HepG2 (cell line): ENCODE measurements around the gene MIDN. TPM values are rescaled to one million over a fixed set of nuclear protein-coding genes. Genes with fewer than 3 reads are reported as not detected.
A peak's percentile ranks its signal among the peaks of the same experiment; 100 is the strongest.

ENCODE experiments used
- CAMTA2 ChIP-seq: sonication (generic); formaldehyde crosslinking; IDR thresholded peaks from 2 replicates; pipeline ENCODE4 v1.4.0; 2020; ENCODE audit warnings: mild to moderate bottlenecking, missing genetic modification reagents, borderline replicate concordance
- CC2D1A ChIP-seq: sonication (generic); formaldehyde crosslinking; IDR thresholded peaks from 2 replicates; pipeline ENCODE4 v1.8.1; 2023; ENCODE audit warnings: mild to moderate bottlenecking, missing genetic modification reagents
- FOXO1 ChIP-seq: sonication (generic); formaldehyde crosslinking; IDR thresholded peaks from 2 replicates; pipeline ENCODE4 v1.4.0; 2020; ENCODE audit warnings: missing genetic modification reagents
- HDAC6 ChIP-seq: fragments of 200-600 bp; sonication (generic); IDR thresholded peaks from 2 replicates; pipeline ENCODE4 v1.7.0; 2017; ENCODE audit warnings: mild to moderate bottlenecking, antibody characterized with exemption, low read length, low read depth
- IRX3 ChIP-seq: sonication (generic); formaldehyde crosslinking; IDR thresholded peaks from 2 replicates; pipeline ENCODE4 v1.8.1; 2023; ENCODE audit warnings: mild to moderate bottlenecking, low read depth, missing genetic modification reagents, borderline replicate concordance
- MEIS2 ChIP-seq: sonication (generic); formaldehyde crosslinking; IDR thresholded peaks from 2 replicates; pipeline ENCODE4 v1.9.0; 2021; ENCODE audit warnings: mild to moderate bottlenecking, missing genetic modification reagents
- NCOA2 ChIP-seq: sonication (generic); formaldehyde crosslinking; IDR thresholded peaks from 2 replicates; pipeline ENCODE4 v1.8.0; 2022; ENCODE audit warnings: inconsistent platforms
- NFKB2 ChIP-seq: sonication (generic); formaldehyde crosslinking; IDR thresholded peaks from 2 replicates; pipeline ENCODE4 v1.4.0; 2020; ENCODE audit warnings: missing genetic modification reagents, borderline replicate concordance
- STAT5B ChIP-seq: sonication (generic); formaldehyde crosslinking; IDR thresholded peaks from 2 replicates; pipeline ENCODE4 v1.4.0; 2020; ENCODE audit warnings: missing genetic modification reagents
- YEATS4 ChIP-seq: sonication (generic); formaldehyde crosslinking; IDR thresholded peaks from 2 replicates; pipeline ENCODE4 v1.4.0; 2020; ENCODE audit warnings: missing genetic modification reagents, borderline replicate concordance
- ZNF235 ChIP-seq: sonication (generic); formaldehyde crosslinking; IDR thresholded peaks from 2 replicates; pipeline ENCODE4 v1.8.1; 2023; ENCODE audit warnings: mild to moderate bottlenecking, missing genetic modification reagents, borderline replicate concordance
- ZNF431 ChIP-seq: sonication (generic); formaldehyde crosslinking; IDR thresholded peaks from 2 replicates; pipeline ENCODE4 v1.9.0; 2022; ENCODE audit warnings: missing genetic modification reagents, low read depth, mild to moderate bottlenecking, borderline replicate concordance
- polyA plus RNA-seq, 8 experiments: library from polyadenylated mRNA; depleted of rRNA in 3 of 8; stranded (reverse) in 7 of 8; unstranded in 1 of 8; fragments of >200 nt; fragmentation: Illumina TruSeq in 4 of 8; extraction: Trizol in 4 of 8; gene quantifications; 2 replicates each; pipeline versions ENCODE4 v1.2.1 to v1.2.3, GENCODE V29; 2011 to 2016; ENCODE audit warnings: low read depth in 4 of 8, missing spikeins in 1 of 8, mixed read lengths in 1 of 8; ENCODE audit not compliant: insufficient read depth in 1 of 8
- total RNA-seq, 5 experiments: library from RNA; depleted of rRNA; stranded (reverse); fragments of >200 nt; fragmentation: Illumina TruSeq; extraction: Trizol; gene quantifications; 2 replicates each; pipeline ENCODE4 v1.2.3, GENCODE V29; 2016; ENCODE audit warnings: low read depth in 1 of 5
- TF ChIP-seq, protein P1 (sequence below): sonication (generic); formaldehyde crosslinking; IDR thresholded peaks from 2 replicates; pipeline ENCODE4 v1.4.0; 2020; ENCODE audit warnings: mild to moderate bottlenecking, missing genetic modification reagents
- TF ChIP-seq, protein P2 (sequence below), 2 experiments: sonication (generic) in 1 of 2; formaldehyde crosslinking in 1 of 2; IDR thresholded peaks; 2 replicates each; pipeline versions ENCODE4 v1.6.1 to v1.9.0; 2014 to 2022; ENCODE audit warnings: antibody characterized with exemption in 1 of 2, borderline replicate concordance in 1 of 2, inconsistent platforms in 1 of 2, low read depth in 1 of 2, missing genetic modification reagents in 1 of 2

Gene MIDN
- total and polyA plus RNA-seq, 2 of the 13 experiments (the other 11 are each of a cell fraction or from before 2014, with no cell fraction given), result 8.4 to 18.0 TPM

DNA sequence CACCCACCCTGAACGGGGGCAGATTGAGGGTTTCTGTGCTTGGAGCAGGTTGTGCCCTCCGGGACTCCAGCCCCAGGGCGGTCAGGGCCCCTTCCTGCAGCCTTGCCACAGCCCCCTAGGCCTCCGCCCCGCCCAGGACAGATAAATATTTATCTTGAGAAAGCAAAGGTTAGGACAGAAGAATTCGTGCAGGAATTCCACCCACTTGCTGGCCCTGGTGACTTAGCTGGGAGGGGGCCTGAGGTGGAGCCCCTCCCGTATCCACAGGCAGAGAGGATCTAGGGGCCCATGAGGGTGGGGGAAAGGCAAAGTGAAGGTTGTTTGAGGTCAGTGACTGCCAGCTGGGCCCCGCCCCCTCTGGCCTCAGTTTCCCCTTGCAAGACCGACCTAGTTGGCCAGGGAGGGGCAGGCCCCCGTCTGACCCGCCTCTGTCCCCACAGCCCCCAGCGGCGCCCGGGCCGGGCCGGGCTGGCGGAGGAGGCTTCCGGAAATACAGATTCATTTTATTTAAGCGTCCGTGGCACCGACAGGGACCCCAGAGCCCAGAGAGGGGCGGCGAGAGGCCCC lies 5.2 kb downstream of the MIDN start (continued):
- TF ChIP-seq STAT5B (CRISPR knock-in tag), result no peak
- TF ChIP-seq IRX3 (CRISPR knock-in tag), result no peak
- TF ChIP-seq CAMTA2 (CRISPR knock-in tag), result no peak
- TF ChIP-seq, protein P1, sequence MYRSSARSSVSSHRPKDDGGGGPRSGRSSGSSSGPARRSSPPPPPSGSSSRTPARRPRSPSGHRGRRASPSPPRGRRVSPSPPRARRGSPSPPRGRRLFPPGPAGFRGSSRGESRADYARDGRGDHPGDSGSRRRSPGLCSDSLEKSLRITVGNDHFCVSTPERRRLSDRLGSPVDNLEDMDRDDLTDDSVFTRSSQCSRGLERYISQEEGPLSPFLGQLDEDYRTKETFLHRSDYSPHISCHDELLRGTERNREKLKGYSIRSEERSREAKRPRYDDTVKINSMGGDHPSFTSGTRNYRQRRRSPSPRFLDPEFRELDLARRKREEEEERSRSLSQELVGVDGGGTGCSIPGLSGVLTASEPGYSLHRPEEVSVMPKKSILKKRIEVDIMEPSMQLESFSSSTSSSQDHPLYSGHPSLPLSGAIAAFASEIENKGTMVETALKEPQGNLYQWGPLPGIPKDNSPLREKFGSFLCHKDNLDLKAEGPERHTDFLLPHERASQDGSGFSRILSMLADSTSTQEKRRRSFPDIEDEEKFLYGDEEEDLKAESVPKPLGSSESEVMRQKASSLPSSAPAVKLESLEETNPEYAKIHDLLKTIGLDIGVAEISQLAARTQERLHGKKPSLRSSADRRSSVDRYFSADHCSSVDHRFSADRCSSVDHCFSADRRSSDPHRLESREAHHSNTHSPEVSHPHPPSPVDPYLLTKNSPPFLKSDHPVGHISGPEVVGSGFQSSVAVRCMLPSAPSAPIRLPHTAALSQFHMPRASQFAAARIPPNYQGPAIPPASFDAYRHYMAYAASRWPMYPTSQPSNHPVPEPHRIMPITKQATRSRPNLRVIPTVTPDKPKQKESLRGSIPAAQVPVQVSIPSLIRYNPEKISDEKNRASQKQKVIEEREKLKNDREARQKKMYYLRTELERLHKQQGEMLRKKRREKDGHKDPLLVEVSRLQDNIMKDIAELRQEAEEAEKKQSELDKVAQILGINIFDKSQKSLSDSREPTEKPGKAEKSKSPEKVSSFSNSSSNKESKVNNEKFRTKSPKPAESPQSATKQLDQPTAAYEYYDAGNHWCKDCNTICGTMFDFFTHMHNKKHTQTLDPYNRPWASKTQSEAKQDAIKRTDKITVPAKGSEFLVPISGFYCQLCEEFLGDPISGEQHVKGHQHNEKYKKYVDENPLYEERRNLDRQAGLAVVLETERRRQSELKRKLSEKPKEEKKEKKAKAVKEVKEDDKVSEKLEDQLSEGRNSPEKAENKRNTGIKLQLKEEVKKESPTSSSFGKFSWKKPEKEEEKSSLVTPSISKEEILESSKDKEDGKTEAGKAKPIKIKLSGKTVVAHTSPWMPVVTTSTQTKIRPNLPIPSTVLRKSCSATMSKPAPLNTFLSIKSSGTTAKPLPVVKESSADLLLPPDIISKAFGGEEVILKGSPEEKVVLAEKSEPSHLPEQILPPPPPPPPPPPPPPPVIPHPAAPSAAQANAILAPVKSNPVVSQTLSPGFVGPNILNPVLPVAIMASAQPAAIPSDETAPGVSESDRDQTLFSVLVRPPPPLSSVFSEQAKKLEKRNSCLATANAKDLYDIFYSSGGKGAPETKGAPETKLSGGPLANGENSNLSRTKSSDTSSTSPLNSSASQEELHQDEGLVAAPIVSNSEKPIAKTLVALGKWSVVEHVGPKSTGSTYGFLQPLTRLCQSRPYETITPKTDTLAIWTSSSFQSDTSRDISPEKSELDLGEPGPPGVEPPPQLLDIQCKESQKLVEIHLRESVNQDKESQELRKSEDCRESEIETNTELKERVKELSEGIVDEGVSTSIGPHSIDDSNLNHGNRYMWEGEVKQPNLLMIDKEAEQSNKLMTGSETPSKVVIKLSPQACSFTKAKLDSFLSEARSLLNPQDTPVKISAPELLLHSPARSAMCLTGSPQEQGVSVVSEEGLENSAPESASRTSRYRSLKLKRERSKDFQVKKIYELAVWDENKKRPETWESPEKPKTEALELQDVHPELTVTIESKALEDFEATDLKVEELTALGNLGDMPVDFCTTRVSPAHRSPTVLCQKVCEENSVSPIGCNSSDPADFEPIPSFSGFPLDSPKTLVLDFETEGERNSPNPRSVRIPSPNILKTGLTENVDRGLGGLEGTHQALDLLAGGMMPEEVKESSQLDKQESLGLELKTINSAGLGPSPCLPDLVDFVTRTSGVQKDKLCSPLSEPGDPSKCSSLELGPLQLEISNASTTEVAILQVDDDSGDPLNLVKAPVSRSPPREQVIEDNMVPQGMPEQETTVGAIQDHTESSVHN (CRISPR knock-in tag), result no peak
- TF ChIP-seq NCOA2 (CRISPR knock-in tag), result peak; percentile 89
- TF ChIP-seq YEATS4 (CRISPR knock-in tag), result 0 out of 2 replicates have a peak, but pooled peaks have one; percentile 15
- no peak for TF ChIP-seq ZNF235 (CRISPR knock-in tag)
- no peak for TF ChIP-seq ZNF431 (CRISPR knock-in tag)
- peak; percentile 47; the same call in 1 of the 2 replicates for TF ChIP-seq FOXO1 (CRISPR knock-in tag)
- TF ChIP-seq, protein P2, sequence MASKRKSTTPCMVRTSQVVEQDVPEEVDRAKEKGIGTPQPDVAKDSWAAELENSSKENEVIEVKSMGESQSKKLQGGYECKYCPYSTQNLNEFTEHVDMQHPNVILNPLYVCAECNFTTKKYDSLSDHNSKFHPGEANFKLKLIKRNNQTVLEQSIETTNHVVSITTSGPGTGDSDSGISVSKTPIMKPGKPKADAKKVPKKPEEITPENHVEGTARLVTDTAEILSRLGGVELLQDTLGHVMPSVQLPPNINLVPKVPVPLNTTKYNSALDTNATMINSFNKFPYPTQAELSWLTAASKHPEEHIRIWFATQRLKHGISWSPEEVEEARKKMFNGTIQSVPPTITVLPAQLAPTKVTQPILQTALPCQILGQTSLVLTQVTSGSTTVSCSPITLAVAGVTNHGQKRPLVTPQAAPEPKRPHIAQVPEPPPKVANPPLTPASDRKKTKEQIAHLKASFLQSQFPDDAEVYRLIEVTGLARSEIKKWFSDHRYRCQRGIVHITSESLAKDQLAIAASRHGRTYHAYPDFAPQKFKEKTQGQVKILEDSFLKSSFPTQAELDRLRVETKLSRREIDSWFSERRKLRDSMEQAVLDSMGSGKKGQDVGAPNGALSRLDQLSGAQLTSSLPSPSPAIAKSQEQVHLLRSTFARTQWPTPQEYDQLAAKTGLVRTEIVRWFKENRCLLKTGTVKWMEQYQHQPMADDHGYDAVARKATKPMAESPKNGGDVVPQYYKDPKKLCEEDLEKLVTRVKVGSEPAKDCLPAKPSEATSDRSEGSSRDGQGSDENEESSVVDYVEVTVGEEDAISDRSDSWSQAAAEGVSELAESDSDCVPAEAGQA (IDR thresholded peaks at IDR 0.05; ENCODE audit: low read depth), result no peak
- TF ChIP-seq, protein P2 (CRISPR knock-in tag; IDR thresholded peaks at IDR 0.05; ENCODE audit: borderline replicate concordance), result no peak
- TF ChIP-seq HDAC6, result no peak
- TF ChIP-seq CC2D1A (CRISPR knock-in tag), result no peak
- TF ChIP-seq NFKB2 (CRISPR knock-in tag), result no peak
- TF ChIP-seq MEIS2 (CRISPR knock-in tag), result no peak
